HEK293 (cell line): ENCODE results near the gene BEND6.

Source experiments
- CTCF ChIA-PET: fragments of 350-600 bp; formaldehyde crosslinking; extraction: SDS; loops from one replicate; lab custom pipeline; 2021; ENCODE audit warnings: antibody characterized with exemption; lab: Yijun Ruan, JAX
- POLR2A ChIA-PET: fragments of 300-600 bp; formaldehyde crosslinking; extraction: SDS; loops from one replicate; lab custom pipeline; 2020; ENCODE audit warnings: antibody characterized with exemption, inconsistent platforms; lab: Yijun Ruan, JAX
- H3K27ac ChIP-seq: fragments of 200-500 bp; sonication (Bioruptor generic); 2 replicates; pipeline ENCODE4 v1.5.1; 2014; ENCODE audit warnings: low read depth, low read length, control low read depth, inconsistent platforms; ENCODE audit errors: extremely low read depth
- H3K36me3 ChIP-seq, 2 experiments: fragments of 200-500 bp in 1 of 2; sonication (Bioruptor generic) in 1 of 2; 1 replicate in 1 of 2; 2 replicates in 1 of 2; pipeline ENCODE4 v1.5.1; 2014 to 2017; ENCODE audit warnings: inconsistent platforms in 2 of 2, low read length in 2 of 2; ENCODE audit not compliant: control insufficient read depth in 2 of 2, insufficient read depth in 1 of 2
- H3K4me1 ChIP-seq: fragments of 200-500 bp; sonication (Bioruptor generic); 2 replicates; pipeline ENCODE4 v1.5.1; 2014; ENCODE audit warnings: mild to moderate bottlenecking, low read length, inconsistent platforms; ENCODE audit not compliant: control insufficient read depth, insufficient read depth
- H3K4me3 ChIP-seq: 2 replicates; pipeline ENCODE4 v1.5.1; 2011; ENCODE audit warnings: low read depth, mild to moderate bottlenecking, control low read depth, low read length, moderate library complexity
- H3K9me3 ChIP-seq: fragments of 200-500 bp; sonication (Bioruptor generic); 2 replicates; pipeline ENCODE4 v1.5.1; 2014; ENCODE audit warnings: low read depth, low read length, inconsistent platforms; ENCODE audit not compliant: control insufficient read depth, insufficient read depth
- ATF2 ChIP-seq: fragments of 450-650 bp; formaldehyde crosslinking; IDR thresholded peaks from 2 replicates; pipeline ENCODE4 v1.5.1; 2016; ENCODE audit warnings: missing biosample characterization, missing genetic modification characterization, low read depth
- ELK4 ChIP-seq: IDR thresholded peaks from 2 replicates; pipeline ENCODE4 v1.6.1; 2011; ENCODE audit warnings: mild to moderate bottlenecking, low read depth, low read length, borderline replicate concordance
- KLF16 ChIP-seq: fragments of 450-650 bp; formaldehyde crosslinking; IDR thresholded peaks from 2 replicates; pipeline ENCODE4 v1.5.1; 2017; ENCODE audit warnings: missing biosample characterization, missing genetic modification characterization
- KLF9 ChIP-seq: fragments of 450-650 bp; formaldehyde crosslinking; IDR thresholded peaks from 2 replicates; pipeline ENCODE4 v1.5.1; 2016; ENCODE audit warnings: missing biosample characterization, missing genetic modification characterization, low read depth
- MEIS1 ChIP-seq: sonication (generic); formaldehyde crosslinking; IDR thresholded peaks from 2 replicates; pipeline ENCODE4 v1.8.1; 2022; ENCODE audit warnings: missing genetic modification reagents, mild to moderate bottlenecking, borderline replicate concordance
- TSHZ1 ChIP-seq: fragments of 450-650 bp; formaldehyde crosslinking; IDR thresholded peaks from 2 replicates; pipeline ENCODE4 v1.5.1; 2016; ENCODE audit warnings: missing biosample characterization, missing genetic modification characterization, borderline replicate concordance
- ZBTB11 ChIP-seq: fragments of 450-650 bp; formaldehyde crosslinking; conservative IDR thresholded peaks from 2 replicates; pipeline ENCODE4 v1.5.1; 2016; ENCODE audit warnings: low read depth, missing biosample characterization, missing genetic modification characterization
- ZBTB17 ChIP-seq: fragments of 450-650 bp; formaldehyde crosslinking; IDR thresholded peaks from 2 replicates; pipeline ENCODE4 v1.5.1; 2016; ENCODE audit warnings: missing biosample characterization, missing genetic modification characterization
- ZBTB48 ChIP-seq: fragments of 450-650 bp; formaldehyde crosslinking; IDR thresholded peaks from 2 replicates; pipeline ENCODE4 v1.5.1; 2016; ENCODE audit warnings: missing biosample characterization, missing genetic modification characterization
- ZNF174 ChIP-seq: fragments of 450-650 bp; formaldehyde crosslinking; IDR thresholded peaks from 2 replicates; pipeline ENCODE4 v1.5.0; 2017; ENCODE audit warnings: missing biosample characterization, mild to moderate bottlenecking, missing genetic modification characterization
- ZNF18 ChIP-seq: fragments of 450-650 bp; formaldehyde crosslinking; IDR thresholded peaks from 2 replicates; pipeline ENCODE4 v1.5.1; 2016; ENCODE audit warnings: missing biosample characterization, missing genetic modification characterization
- ZNF184 ChIP-seq: fragments of 450-650 bp; IDR thresholded peaks from 2 replicates; pipeline ENCODE4 v1.5.1; 2018; ENCODE audit warnings: missing biosample characterization, mild to moderate bottlenecking, missing genetic modification characterization
- ZNF518A ChIP-seq: fragments of 450-650 bp; formaldehyde crosslinking; conservative IDR thresholded peaks from 2 replicates; pipeline ENCODE4 v1.5.1; 2016; ENCODE audit warnings: low read depth, missing biosample characterization, missing genetic modification characterization
- ZNF585B ChIP-seq: fragments of 450-650 bp; formaldehyde crosslinking; IDR thresholded peaks from 2 replicates; pipeline ENCODE4 v1.5.1; 2016; ENCODE audit warnings: missing biosample characterization, missing genetic modification characterization
- ZNF600 ChIP-seq: fragments of 450-650 bp; formaldehyde crosslinking; IDR thresholded peaks from 2 replicates; pipeline ENCODE4 v1.5.1; 2016; ENCODE audit warnings: missing biosample characterization, missing genetic modification characterization
- ZNF623 ChIP-seq: fragments of 450-650 bp; formaldehyde crosslinking; IDR thresholded peaks from 2 replicates; pipeline ENCODE4 v1.5.1; 2016; ENCODE audit warnings: missing biosample characterization, missing genetic modification characterization
- ZNF677 ChIP-seq: fragments of 450-650 bp; IDR thresholded peaks from 2 replicates; pipeline ENCODE4 v1.5.0; 2018; ENCODE audit warnings: missing biosample characterization, mild to moderate bottlenecking, missing genetic modification characterization, moderate library complexity
- ZNF792 ChIP-seq: fragments of 450-650 bp; formaldehyde crosslinking; IDR thresholded peaks from 2 replicates; pipeline ENCODE4 v1.5.1; 2016; ENCODE audit warnings: missing biosample characterization, missing genetic modification characterization
- ZSCAN16 ChIP-seq: fragments of 450-650 bp; formaldehyde crosslinking; IDR thresholded peaks from 2 replicates; pipeline ENCODE4 v1.5.1; 2016; ENCODE audit warnings: missing biosample characterization, missing genetic modification characterization

BEND6 gene

GRCh38 chr6:56988145-56988544 lies 33.2 kb downstream of the BEND6 start:
- Histone ChIP-seq H3K4me3 (no peak overlapping the region), H3K4me1 (no peaks in the 10 kb centered on the region), H3K27ac (no peak overlapping the region), H3K36me3 (no peaks in the 10 kb centered on the region), H3K9me3 (no peaks in the 10 kb centered on the region)
- ChIA-PET CTCF (no interaction called here), POLR2A (no interaction called here)
- no peak for TF ChIP-seq ZNF585B (tag by site-specific recombination)
- no peak for TF ChIP-seq TSHZ1
- no peak for TF ChIP-seq ZNF174
- no peak for TF ChIP-seq ZNF792
- TF ChIP-seq MEIS1 (CRISPR knock-in tag), result no peak
- no peak for TF ChIP-seq ZNF518A
- no peak for TF ChIP-seq ZBTB11 (tag by site-specific recombination)
- TF ChIP-seq ZNF677 (tag by site-specific recombination), result no peak
- TF ChIP-seq ZBTB48, result no peak
- TF ChIP-seq ATF2, result no peak
- TF ChIP-seq ZNF184 (tag by site-specific recombination), result no peak
- TF ChIP-seq ZBTB17 (tag by site-specific recombination), result no peak

- H3K36me3 ChIP-seq, result no peaks in the 10 kb centered on the region
Measured at GRCh38 chr6:56992036-56992435, 37.1 kb downstream of the BEND6 start.

More at GRCh38 chr6:56992036-56992435, 37.1 kb downstream of the BEND6 start:
- no peak overlapping the region for H3K4me3 ChIP-seq
- no peak overlapping the region for H3K27ac ChIP-seq
- no peaks in the 10 kb centered on the region for H3K4me1 ChIP-seq
- CTCF ChIA-PET, result interaction anchor here (0.6 to 2.7 kb wide), 4 partner anchors 29 to 109 kb away, joined by 3 to 8 read pairs (median 5); no protein-coding TSS in a partner anchor
- POLR2A ChIA-PET, result no interaction called here
- TF ChIP-seq ZNF600 (tag by site-specific recombination), result no peak
- no peak for TF ChIP-seq ZNF18 (tag by site-specific recombination)
- TF ChIP-seq ELK4, result no peak
- no peak for TF ChIP-seq ZSCAN16
- no peak for TF ChIP-seq KLF16 (tag by site-specific recombination)
- no peak for TF ChIP-seq KLF9
- TF ChIP-seq ZNF623, result no peak
- TF ChIP-seq, all 188 proteins: peak for 0
- no peaks in the 10 kb centered on the region for H3K9me3 ChIP-seq
